ENCODE measurements around the gene THRSP. TPM values are rescaled to one million over a fixed set of nuclear protein-coding genes. Genes with fewer than 3 reads are reported as not detected.

The THRSP gene
- total RNA-seq, 1 donor from 2014 or later: not detected

DNA sequence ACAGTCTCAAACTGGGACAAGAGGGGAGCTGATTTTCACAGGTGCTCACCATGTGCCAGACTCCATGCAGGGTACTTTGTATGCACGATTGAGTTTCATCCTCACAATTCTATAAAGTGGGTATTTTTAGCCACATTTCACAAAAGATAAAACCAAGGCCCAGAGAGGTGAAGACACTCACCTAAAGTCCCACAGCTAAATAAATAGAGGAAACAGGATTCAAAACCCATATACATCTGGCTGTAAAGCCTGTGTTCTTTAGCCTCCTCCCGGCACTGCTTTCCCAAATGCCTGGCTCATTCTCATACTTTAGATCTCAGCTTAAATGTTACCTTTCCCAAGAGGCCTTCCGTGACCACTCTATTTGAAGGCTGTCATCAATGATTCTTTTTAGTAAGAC, 27.3 kb upstream of the THRSP start:
- TF ChIP-seq, protein P1, sequence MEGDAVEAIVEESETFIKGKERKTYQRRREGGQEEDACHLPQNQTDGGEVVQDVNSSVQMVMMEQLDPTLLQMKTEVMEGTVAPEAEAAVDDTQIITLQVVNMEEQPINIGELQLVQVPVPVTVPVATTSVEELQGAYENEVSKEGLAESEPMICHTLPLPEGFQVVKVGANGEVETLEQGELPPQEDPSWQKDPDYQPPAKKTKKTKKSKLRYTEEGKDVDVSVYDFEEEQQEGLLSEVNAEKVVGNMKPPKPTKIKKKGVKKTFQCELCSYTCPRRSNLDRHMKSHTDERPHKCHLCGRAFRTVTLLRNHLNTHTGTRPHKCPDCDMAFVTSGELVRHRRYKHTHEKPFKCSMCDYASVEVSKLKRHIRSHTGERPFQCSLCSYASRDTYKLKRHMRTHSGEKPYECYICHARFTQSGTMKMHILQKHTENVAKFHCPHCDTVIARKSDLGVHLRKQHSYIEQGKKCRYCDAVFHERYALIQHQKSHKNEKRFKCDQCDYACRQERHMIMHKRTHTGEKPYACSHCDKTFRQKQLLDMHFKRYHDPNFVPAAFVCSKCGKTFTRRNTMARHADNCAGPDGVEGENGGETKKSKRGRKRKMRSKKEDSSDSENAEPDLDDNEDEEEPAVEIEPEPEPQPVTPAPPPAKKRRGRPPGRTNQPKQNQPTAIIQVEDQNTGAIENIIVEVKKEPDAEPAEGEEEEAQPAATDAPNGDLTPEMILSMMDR (IDR thresholded peaks at IDR 0.05): no peak
- DNase-seq (ENCODE audit: low spot score in 2 of 2): no peak
- Histone ChIP-seq H3K9me3 (no peaks in the 10 kb centered on the region), H3K27ac (no peak overlapping the region), H3K27me3 (no peaks in the 10 kb centered on the region), H3K4me3 (no peak overlapping the region), H3K4me1 (peaks cover 2 to 12% of the 10 kb centered on the region in 2 donors), H3K36me3 (no peaks in the 10 kb centered on the region)
- intact Hi-C loops (cut with DNase I): no loop called here

DNA sequence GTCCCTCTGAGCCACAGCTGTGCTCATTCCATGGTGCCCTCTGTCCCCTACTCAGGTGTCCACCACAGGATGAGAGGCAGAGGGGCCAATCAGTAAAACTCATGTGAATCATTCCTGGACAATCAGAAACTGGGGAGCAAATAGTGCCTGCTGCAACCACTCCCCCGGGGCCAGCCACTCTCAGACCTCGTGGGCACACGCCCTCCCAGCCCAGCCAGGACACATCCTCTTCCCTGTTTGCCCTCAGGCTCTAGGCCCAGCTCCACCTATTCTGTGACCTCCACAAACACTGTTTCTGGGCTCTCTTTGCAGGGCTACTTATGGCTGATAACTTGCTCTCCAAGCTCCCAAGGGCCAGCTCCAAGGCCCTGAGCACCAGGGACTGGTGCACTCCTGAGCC, 26.6 kb upstream of the THRSP start:
- H3K4me3 ChIP-seq: no peak overlapping the region
- H3K27ac ChIP-seq: no peak overlapping the region
- intact Hi-C loops (cut with DNase I): no loop called here

GRCh38 chr11:78037825-78038620, 25.6 kb upstream of the THRSP start:
- H3K27me3 ChIP-seq: no peaks in the 10 kb centered on the region
- DNase-seq (ENCODE audit: low spot score in 2 of 2): no peak
- no peaks in the 10 kb centered on the region for H3K9me3 ChIP-seq
- intact Hi-C loops (cut with DNase I): no loop called here
- H3K4me1 ChIP-seq: peaks cover 2 to 12% of the 10 kb centered on the region in 2 donors
- H3K27ac ChIP-seq: no peak overlapping the region
- H3K36me3 ChIP-seq: no peaks in the 10 kb centered on the region
- H3K4me3 ChIP-seq: no peak overlapping the region
- TF ChIP-seq, protein P1 (IDR thresholded peaks at IDR 0.05): no peak

More for the DNA sequence above, 26.6 kb upstream of the THRSP start:
- Histone ChIP-seq H3K9me3 (no peaks in the 10 kb centered on the region), H3K36me3 (no peaks in the 10 kb centered on the region), H3K27me3 (no peaks in the 10 kb centered on the region), H3K4me1 (peaks cover 2 to 12% of the 10 kb centered on the region in 2 donors)
- TF ChIP-seq, protein P1 (IDR thresholded peaks at IDR 0.05): no peak
- no peak for DNase-seq (ENCODE audit: low spot score in 2 of 2)

DNA sequence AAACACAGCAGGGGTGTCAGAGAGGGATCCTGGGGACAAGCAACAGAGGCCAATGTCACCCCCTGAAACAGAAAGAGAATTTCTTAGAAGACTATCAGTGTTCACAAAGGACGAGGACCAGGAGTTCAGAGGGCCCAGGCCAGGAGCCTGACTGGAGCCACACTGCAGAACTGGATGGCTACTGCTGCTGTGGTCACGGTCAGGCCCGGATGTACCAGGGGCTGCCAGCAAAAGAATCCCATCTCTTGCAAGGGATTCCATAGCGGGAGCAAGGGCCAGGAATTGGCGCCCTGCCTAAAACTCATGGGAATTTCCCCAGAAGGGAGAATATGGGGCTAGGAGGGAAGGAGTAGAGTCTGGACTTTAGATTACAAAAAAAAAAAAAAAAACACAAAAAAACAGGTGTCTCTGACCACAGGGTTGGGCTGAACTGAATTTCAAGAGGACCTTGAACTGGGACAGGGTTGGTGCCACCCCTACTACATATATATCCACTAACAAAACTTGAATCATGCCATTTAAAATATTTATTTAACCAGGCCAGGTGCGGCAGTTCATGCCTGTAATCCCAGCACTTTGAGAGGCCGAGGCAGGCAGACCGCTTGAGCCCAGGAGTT, 24.9 kb upstream of the THRSP start:
- no peaks in the 10 kb centered on the region for H3K27me3 ChIP-seq
- DNase-seq (ENCODE audit: low spot score in 2 of 2): no peak
- H3K27ac ChIP-seq: no peak overlapping the region
- no peak overlapping the region for H3K4me3 ChIP-seq
- intact Hi-C loops (cut with DNase I): no loop called here
- no peaks in the 10 kb centered on the region for H3K9me3 ChIP-seq
- peaks cover 2 to 12% of the 10 kb centered on the region in 2 donors for H3K4me1 ChIP-seq
- TF ChIP-seq, protein P1 (IDR thresholded peaks at IDR 0.05): no peak
- H3K36me3 ChIP-seq: no peaks in the 10 kb centered on the region

DNA sequence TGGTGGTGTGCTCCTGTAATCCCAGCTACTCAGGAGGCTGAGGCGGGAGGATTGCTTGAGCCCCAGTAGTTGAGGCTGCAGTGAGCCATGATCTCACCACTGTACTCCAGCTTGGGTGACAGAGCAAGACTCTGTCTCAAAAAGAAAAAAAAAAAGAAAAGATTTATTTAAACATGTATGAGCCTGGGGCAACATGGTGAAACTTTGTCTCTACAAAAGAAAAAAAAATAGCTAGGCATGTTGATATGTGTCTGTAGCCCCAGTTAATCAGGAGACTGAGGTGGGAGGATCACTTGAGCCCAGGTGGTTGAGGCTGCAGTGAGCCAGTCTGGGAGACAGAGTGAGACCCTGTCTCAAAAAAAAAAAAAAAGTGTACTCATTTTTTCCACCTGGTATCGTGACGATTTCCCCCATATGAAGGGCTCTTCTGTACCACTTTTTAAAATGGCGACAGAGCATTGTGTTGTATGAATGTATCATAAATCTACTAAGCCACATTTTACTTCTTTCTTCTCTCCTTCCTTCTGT, 24.2 kb upstream of the THRSP start:
- Histone ChIP-seq H3K4me3 (no peak overlapping the region), H3K4me1 (peaks cover 2 to 12% of the 10 kb centered on the region in 2 donors), H3K9me3 (no peaks in the 10 kb centered on the region), H3K27me3 (no peaks in the 10 kb centered on the region), H3K27ac (peak overlapping the region; percentile 81 to 84), H3K36me3 (no peaks in the 10 kb centered on the region)
- DNase-seq (ENCODE audit: low spot score in 2 of 2): no peak
- intact Hi-C loops (cut with DNase I): no loop called here
- TF ChIP-seq, protein P1 (IDR thresholded peaks at IDR 0.05): no peak
